Measurements from ENCODE around the gene CEP164. TPM values are rescaled to one million over a fixed set of nuclear protein-coding genes. Genes with fewer than 3 reads are reported as not detected.

The CEP164 gene
- total and polyA plus RNA-seq, 2 of the 4 experiments (the other 2 are of a cell fraction): 23.3 to 26.9 TPM

DNA sequence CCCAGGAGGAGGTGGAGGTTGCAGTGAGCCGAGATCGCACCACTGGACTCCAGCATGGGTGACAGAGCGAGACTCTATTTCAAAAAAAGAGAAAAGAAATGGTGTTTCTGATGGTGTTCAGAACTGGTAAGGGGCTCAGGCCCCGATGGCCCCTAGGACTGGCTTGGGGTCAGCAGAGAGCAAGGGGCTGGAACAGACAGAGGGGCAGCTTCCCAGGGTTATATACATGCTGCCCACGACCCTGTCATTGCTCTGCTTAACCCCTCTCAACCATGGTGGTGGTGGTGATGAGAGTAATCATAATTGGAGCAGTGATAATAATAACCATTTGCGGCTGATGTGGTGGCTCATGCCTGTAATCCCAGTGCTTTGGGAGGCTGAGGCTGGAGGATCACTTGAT lies 79.4 kb downstream of the CEP164 start:
- no peak overlapping the region for H4K91ac ChIP-seq (ENCODE audit: insufficient read depth, low read depth, low read length)
- ChIA-PET CTCF (no interaction called here), POLR2A (ENCODE audit: unreplicated experiment) (no interaction called here)
- BruUV-seq (replicated peaks): no TSS peak
- peaks cover 34% of the 10 kb centered on the region for H3K36me3 ChIP-seq (ENCODE audit: control insufficient read depth, insufficient read depth, low read length)
- no peak overlapping the region for H3K23ac ChIP-seq (ENCODE audit: low read depth, low read length)
- ATAC-seq (ENCODE audit: low read depth) (no peak), DNase-seq (no peak)
- no peak overlapping the region for H3K27ac ChIP-seq (ENCODE audit: insufficient read depth, low read length)
- no peak overlapping the region for H3K4me2 ChIP-seq (ENCODE audit: low read depth, low read length)
- H3K79me1 ChIP-seq (ENCODE audit: low read depth in 1 of 2, low read length in 2 of 2): no peaks in the 10 kb centered on the region
- no peak overlapping the region for H3K9ac ChIP-seq (ENCODE audit: low read depth, low read length)
- H3K27me3 ChIP-seq (ENCODE audit: control insufficient read depth, insufficient read depth, low read length): no peaks in the 10 kb centered on the region
- no peaks in the 10 kb centered on the region; the same call in 1 of the 2 replicates for H4K20me1 ChIP-seq (ENCODE audit: insufficient read depth, low read length)
- H2AK9ac ChIP-seq (replicated peaks; ENCODE audit: low read depth, low read length, poor library complexity): no peak overlapping the region
- no peak overlapping the region for H2BK5ac ChIP-seq (ENCODE audit: low read depth, low read length, poor library complexity, severe bottlenecking)
- H4K8ac ChIP-seq (ENCODE audit: low read depth in 2 of 2, low read length in 2 of 2): no peak overlapping the region
- H3K4me1 ChIP-seq (ENCODE audit: control insufficient read depth, insufficient read depth, low read length): no peaks in the 10 kb centered on the region
- H3K4me3 ChIP-seq (ENCODE audit: insufficient read depth, low read depth, low read length): no peak overlapping the region
- H4K5ac ChIP-seq (ENCODE audit: low read depth, low read length): no peak overlapping the region
- no peak overlapping the region for H2AFZ ChIP-seq (replicated peaks; ENCODE audit: low read length, poor library complexity)
- H2BK120ac ChIP-seq (ENCODE audit: low read depth, low read length): no peak overlapping the region
- dilution Hi-C loops (cut with HindIII; ENCODE audit: low sequenced_read_pairs, unreplicated experiment) (no loop called here), in situ Hi-C loops (cut with MboI; ENCODE audit: low sequenced_read_pairs) (no loop called here), intact Hi-C loops (cut with micrococcal nuclease) (no loop called here)
- H2AK5ac ChIP-seq (ENCODE audit: low read depth, low read length): no peak overlapping the region
- no peak overlapping the region for H3K18ac ChIP-seq (ENCODE audit: low read depth, low read length)
- H3K4ac ChIP-seq (ENCODE audit: low read depth, low read length): no peak overlapping the region
- TF ChIP-seq CEBPB (IDR thresholded peaks at IDR 0.05; ENCODE audit: low read depth, low read length): no peak
- TF ChIP-seq, protein P1, sequence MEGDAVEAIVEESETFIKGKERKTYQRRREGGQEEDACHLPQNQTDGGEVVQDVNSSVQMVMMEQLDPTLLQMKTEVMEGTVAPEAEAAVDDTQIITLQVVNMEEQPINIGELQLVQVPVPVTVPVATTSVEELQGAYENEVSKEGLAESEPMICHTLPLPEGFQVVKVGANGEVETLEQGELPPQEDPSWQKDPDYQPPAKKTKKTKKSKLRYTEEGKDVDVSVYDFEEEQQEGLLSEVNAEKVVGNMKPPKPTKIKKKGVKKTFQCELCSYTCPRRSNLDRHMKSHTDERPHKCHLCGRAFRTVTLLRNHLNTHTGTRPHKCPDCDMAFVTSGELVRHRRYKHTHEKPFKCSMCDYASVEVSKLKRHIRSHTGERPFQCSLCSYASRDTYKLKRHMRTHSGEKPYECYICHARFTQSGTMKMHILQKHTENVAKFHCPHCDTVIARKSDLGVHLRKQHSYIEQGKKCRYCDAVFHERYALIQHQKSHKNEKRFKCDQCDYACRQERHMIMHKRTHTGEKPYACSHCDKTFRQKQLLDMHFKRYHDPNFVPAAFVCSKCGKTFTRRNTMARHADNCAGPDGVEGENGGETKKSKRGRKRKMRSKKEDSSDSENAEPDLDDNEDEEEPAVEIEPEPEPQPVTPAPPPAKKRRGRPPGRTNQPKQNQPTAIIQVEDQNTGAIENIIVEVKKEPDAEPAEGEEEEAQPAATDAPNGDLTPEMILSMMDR (conservative IDR thresholded peaks at IDR 0.05; ENCODE audit: low read depth, low read length): no peak
- no peak overlapping the region for H3K14ac ChIP-seq (replicated peaks; ENCODE audit: low read depth, low read length)
- no peak overlapping the region for H3K56ac ChIP-seq (ENCODE audit: extremely low read depth, insufficient read depth, low read length)
- no peak overlapping the region for H2BK15ac ChIP-seq (ENCODE audit: low read depth, low read length)
- H3K9me1 ChIP-seq (ENCODE audit: insufficient read depth, low read length): peaks cover 3% of the 10 kb centered on the region; the same call in 1 of the 2 replicates
- no peaks in the 10 kb centered on the region for H3K9me3 ChIP-seq (ENCODE audit: control insufficient read depth, insufficient read depth, low read length)
- H2BK20ac ChIP-seq (ENCODE audit: low read depth, low read length): no peak overlapping the region
- WGBS, 2 experiments (ENCODE audit: extremely low coverage in 2 of 2, insufficient read length in 1 of 2): 95% methylated on average over 4 of the region's 6 CpGs; no CpG with 5 or more reads in 1 of the 2 experiments

Data from IMR-90 (cell line).